Stimulated activated CD8-positive, alpha-beta memory T cell treated with anti-CD3 and anti-CD28 coated beads, Interleukin-7, amount 100 ng/mL, for 24 hours (primary cell): Measurements from ENCODE around the gene RNPEPL1.

Experiments used
- DNase-seq: peaks from one replicate; pipeline ENCODE4 v3.0.0-alpha.2; 2020; ENCODE audit warnings: low read depth

Gene RNPEPL1

DNA sequence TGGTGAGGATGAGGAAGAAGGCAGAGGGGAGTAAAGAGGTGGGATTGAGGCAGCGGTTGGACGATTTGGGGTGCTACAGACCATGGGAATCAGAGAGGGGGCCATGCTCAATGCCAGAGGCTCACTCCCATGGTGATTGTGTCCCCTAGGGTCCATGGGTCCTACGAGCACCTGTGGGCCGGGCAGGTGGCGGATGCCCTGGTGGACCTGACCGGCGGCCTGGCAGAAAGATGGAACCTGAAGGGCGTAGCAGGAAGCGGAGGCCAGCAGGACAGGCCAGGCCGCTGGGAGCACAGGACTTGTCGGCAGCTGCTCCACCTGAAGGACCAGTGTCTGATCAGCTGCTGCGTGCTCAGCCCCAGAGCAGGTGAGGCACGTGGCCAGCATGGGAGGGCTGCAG is 23.5 kb downstream of the RNPEPL1 start:
- no peak for DNase-seq

GRCh38 chr2:240593026-240593702 is 24.9 kb downstream of the RNPEPL1 start:
- no peak for DNase-seq

DNA sequence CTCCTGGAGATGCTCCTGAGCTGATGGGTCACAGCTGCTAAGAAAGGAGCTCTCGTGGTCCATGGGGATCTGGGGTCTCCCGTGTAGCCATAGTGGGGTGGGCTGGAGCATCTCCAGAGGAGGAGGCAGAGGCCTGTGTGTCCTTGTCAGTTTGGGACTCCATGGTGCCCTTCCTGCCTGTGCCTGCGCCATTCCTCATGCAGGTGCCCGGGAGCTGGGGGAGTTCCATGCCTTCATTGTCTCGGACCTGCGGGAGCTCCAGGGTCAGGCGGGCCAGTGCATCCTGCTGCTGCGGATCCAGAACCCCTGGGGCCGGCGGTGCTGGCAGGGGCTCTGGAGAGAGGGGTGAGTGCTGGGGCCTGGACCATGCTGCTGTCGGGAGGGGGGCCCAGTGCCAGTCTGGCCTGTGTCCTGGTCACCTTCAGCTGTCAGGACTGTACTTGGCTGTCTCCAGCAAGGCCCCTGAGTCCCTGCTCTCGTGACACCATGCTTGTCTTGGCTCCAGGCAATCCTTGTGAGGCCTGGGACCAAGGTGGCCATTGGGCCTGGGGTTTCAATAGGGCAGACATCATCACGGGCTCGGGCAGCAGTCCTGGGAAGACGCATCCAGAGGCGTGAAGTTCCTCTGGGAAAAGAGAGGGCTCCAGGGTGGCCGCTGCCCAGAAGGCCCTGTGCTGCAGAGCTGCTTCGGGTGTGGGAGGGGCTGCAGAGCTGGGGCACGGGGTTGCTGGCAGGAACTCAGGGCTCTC is 25.6 kb downstream of the RNPEPL1 start:
- DNase-seq: no peak

GRCh38 chr2:240594511-240595380 is 26.5 kb downstream of the RNPEPL1 start:
- DNase-seq: no peak

DNA sequence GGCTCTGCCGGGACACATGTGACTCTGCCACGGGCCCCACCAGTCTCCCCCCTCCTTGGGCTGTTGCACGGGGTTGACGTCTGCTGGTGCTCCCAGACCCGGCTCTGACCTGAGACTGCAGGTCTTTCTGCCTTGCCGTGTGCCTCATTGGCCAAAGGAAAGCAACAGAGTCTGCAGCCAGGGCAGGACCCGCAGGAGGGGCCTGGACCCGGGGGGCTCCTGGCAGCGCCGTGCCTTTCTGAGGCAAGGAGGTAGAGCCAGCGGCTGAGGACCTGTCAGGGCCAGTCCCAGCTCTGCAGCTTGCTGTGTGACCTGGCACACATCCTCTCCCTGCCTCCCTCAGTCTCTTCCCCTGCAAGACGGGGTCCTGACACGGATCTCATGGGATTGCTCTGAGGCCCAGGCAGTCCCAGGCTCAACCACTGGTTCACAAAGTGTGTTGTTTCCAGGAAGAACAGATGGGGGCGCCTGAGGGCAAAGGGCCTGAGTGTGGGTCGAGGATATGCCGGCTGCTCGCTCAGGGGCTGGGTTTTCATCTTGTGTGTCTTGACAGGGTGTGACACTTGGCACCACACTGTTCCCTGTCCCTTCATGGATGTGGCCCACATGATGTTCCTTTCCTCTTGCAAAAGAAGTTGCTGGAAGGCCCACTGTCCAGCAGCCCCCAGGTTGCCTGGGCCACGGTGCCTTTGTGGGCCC is 27.2 kb downstream of the RNPEPL1 start:
- peak; percentile 20 for DNase-seq

DNA sequence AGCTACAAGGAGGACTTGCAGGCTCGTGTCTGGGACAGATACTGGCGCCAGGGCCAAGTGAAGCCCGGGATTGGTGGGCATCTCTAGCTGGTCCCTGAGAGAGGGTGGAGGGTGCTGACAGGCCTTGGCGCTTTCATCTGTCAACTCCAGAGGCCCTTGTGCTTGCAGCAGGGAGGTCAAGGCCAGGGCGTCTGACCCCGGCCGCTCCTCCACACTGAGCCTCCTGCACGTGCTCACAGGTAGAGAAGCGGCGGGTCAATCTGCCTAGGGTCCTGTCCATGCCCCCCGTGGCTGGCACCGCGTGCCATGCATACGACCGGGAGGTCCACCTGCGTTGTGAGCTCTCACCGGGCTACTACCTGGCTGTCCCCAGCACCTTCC is 27.8 kb downstream of the RNPEPL1 start:
- DNase-seq: no peak

- DNase-seq: no peak
Measured at GRCh38 chr2:240596491-240596931, 28.2 kb downstream of the RNPEPL1 start.

GRCh38 chr2:240597054-240597418 is 28.8 kb downstream of the RNPEPL1 start:
- no peak for DNase-seq

GRCh38 chr2:240597419-240598181 is 29.3 kb downstream of the RNPEPL1 start:
- DNase-seq: no peak

DNA sequence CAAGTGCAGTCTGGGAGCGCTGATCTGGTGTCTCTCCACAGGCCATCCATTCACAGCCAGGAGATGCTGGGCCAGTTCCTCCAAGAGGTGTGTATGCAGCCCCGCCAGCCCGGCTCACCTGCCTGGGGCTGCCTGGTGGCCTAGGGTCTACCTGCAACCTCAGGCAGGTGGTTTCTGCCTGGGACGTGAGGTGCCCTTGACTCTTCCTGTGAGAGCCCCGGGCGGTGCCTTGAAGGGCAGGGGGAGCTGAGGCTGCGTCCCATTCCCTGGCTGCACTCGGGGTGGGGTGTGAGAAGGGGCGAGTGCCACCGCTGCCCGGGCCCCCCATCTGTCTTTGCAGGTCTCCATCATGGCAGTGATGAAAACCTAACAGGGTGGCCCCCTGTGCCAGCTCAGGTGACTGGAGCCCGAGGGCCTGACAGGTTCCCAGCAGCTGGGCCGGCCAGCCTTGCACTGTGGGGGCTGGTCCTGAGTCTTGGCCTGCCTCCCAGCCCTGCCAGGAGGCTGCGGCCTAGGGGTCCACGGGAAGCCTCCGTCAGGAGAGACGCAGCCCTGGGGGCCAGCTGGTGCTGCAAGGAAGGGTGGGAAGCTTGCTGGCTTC is 30.1 kb downstream of the RNPEPL1 start:
- DNase-seq: no peak

DNA sequence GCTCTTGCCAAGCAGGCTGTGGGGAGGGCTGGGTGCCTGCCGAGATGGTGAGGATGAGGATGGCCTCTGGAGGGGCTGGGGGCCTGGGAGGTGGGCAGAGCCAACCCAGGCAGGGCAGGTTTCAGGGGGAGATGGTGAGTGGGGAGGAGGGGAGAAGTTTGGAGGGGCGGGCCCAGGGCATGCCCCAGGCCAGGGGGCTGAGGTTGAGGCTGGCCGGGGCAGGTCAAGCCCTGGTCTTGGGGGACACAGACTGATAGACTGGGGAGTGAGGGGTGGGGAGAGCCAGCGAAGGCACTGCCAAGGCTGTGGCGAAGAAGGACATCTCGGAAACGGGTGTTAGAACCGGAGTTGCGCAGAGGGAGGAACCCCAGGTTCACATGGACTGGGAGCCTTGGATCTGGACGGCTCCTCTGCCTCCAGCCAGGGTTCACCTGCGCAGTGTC is 30.9 kb downstream of the RNPEPL1 start:
- no peak for DNase-seq

DNA sequence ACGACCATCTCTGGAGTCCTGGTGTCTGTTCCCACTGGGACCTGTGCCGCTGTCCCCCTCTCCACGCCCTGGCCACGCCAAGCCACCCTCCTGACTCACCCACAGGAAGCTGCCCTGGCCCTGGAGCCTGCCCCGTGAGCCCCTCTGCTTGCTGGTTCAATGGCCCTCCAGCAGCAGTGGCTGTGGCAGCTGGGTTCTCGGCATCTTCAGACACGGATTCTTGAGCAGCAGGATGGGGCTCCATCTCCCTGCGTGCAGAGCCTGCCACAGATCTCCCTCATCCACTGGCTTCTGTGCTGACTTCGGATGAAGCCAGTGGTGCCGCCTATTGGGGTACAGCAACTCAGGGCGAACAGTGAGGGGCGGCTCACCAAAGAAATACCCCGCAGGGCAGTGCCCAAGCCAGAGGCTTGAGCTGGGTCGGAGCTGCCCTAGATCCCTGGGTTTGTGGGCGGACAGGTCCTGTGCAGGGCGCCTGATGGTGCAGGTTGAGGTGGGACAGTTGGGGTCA is 32.2 kb downstream of the RNPEPL1 start:
- DNase-seq: no peak

DNA sequence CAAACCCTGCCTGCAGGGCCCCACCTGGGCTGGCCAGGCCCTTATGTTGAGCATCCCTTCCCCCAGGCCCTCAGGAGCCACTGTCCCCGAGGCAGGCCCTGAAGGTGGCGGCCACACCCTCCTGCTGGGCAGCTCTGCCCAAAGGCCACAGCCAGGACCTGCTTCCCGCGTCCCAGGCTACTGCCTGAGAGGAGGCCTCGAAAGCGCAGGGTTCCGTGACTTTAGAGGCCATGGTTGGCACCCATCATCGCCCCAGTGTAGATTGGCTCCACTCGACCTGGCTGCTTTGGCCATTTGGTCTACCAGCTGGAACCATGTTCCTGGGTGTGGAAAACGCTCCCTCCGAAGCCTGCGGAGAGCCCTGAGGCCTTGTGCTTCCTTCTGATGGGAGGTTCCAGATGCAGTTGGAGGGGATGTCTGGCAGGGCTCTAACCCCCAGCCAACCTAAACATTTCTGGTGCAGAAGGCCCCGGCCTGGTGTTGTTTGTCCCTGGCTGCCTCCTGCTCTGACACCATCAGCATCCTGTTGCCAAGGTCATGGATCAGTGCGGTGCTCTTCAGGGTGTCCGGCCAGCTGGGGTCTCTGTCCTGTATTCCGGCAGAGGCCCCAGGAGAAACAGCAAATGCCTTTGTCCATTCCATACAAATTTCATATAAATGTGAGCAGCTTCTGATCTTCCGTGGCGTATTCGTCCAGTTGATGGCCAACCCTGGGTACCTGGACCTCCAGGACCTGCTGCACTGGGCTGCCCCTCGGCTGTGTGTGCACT is 33.0 kb downstream of the RNPEPL1 start:
- no peak for DNase-seq

DNA sequence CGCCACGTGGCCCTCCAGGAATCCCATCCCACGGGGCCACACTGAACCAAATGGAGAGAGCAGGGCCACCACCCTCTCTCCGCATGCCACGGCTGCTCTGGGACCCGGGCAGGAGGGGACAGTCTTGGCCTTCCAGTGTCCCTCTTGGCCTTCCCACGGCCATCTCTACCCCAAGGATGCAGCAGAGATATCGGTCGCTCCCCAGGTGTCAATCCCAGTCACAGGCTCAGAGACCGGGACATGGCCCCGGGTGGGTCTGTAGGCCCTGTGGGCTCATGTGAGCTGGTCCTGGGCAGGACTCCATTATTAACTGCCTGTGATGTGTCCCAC is 33.5 kb downstream of the RNPEPL1 start:
- no peak for DNase-seq

GRCh38 chr2:240602266-240603050 is 34.2 kb downstream of the RNPEPL1 start:
- DNase-seq: no peak

GRCh38 chr2:240603081-240603835 is 35.0 kb downstream of the RNPEPL1 start:
- no peak for DNase-seq

DNA sequence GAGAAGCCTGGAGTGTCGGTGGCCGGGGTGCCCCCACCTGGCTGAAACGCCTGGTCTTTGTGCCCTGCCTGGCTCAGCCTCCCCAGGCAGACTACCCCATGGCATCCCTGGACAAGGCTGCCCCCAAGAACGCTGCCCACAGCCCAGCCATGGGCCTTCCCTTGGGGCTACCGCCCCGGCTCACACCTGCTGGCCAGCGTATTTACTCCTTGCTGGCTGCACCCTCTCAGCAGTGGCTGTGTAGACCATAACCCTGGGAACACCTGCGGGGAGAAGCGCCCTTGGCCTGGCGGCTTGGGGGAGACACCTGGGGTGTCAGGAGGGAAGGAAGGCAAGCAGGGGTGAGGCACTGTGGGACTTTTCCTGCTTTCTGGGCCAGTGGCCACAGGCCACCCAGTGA is 35.6 kb downstream of the RNPEPL1 start:
- no peak for DNase-seq

- no peak for DNase-seq
Measured at GRCh38 chr2:240604291-240604938, 36.1 kb downstream of the RNPEPL1 start.
